K562 (cell line): ENCODE results near the gene EHD2. TPM values are rescaled to one million over a fixed set of nuclear protein-coding genes. Genes with fewer than 3 reads are reported as not detected.

Experiments
- ATAC-seq: fragments of 200-7000 bp; cut with Tn5 transposase; 3 replicates; pipeline ENCODE4 v1.9.1; 2020; ENCODE audit warnings: moderate library complexity
- BruUV-seq: library from RNA; stranded (reverse); fragments of 400-500 nt; replicated peaks from 2 replicates; lab custom pipeline; 2021; lab: Mats Ljungman, UMichigan
- CTCF ChIA-PET: fragments of 300-600 bp; formaldehyde crosslinking; extraction: SDS; loops from one replicate; lab custom pipeline; 2021; ENCODE audit warnings: low intra/inter-chr PET ratio; lab: Yijun Ruan, JAX
- POLR2A ChIA-PET: fragments of 300-600, 350-650 bp; sonication (Branson Sonifier 250); formaldehyde crosslinking; extraction: SDS; loops from one replicate; lab custom pipeline; 2021; ENCODE audit warnings: antibody characterized with exemption, inconsistent platforms; lab: Yijun Ruan, JAX
- DNase-seq, 4 experiments: peaks; one replicate each; pipeline versions ENCODE4 v3.0.0 to v3.0.0-alpha.2; 2011 to 2018; ENCODE audit warnings: low spot score in 3 of 4, mixed read lengths in 3 of 4; ENCODE audit errors: extremely low read depth in 1 of 4
- FAIRE-seq: peaks from 2 replicates; lab custom pipeline; 2011; peaks lifted over from hg19 to GRCh38; lab: Jason Lieb, UNC
- H2AFZ ChIP-seq: 2 replicates; pipeline ENCODE4 v1.6.0; 2011; ENCODE audit warnings: low read depth, low read length, control low read depth, inconsistent platforms
- H3K27ac ChIP-seq: fragments of 200-600 bp; 3 replicates; pipeline ENCODE4 v1.8.0; 2011; ENCODE audit warnings: low read depth, mild to moderate bottlenecking, control low read depth, inconsistent platforms, low read length, moderate library complexity, mixed read lengths; ENCODE audit errors: extremely low read depth
- H3K27me3 ChIP-seq, 2 experiments: fragments of 300-600 bp in 1 of 2; 2 replicates in 1 of 2; 3 replicates in 1 of 2; pipeline versions ENCODE4 v1.6.0 to v1.8.0; 2011; ENCODE audit warnings: inconsistent platforms in 2 of 2, low read length in 2 of 2, mild to moderate bottlenecking in 1 of 2, mixed read lengths in 1 of 2, moderate library complexity in 1 of 2; ENCODE audit not compliant: control insufficient read depth in 2 of 2, insufficient read depth in 2 of 2
- H3K36me3 ChIP-seq: fragments of 300-600 bp; 3 replicates; pipeline ENCODE4 v1.8.0; 2011; ENCODE audit warnings: mild to moderate bottlenecking, low read length, inconsistent platforms; ENCODE audit not compliant: control insufficient read depth, insufficient read depth
- H3K4me1 ChIP-seq, 2 experiments: fragments of 200-600 bp in 1 of 2; replicated peaks in 1 of 2; 2 replicates in 1 of 2; 3 replicates in 1 of 2; pipeline versions ENCODE4 v1.5.1 to v1.8.0; 2011; ENCODE audit warnings: inconsistent platforms in 2 of 2, low read length in 2 of 2, mild to moderate bottlenecking in 1 of 2, mixed read lengths in 1 of 2, moderate library complexity in 1 of 2; ENCODE audit not compliant: control insufficient read depth in 2 of 2, insufficient read depth in 2 of 2
- H3K4me2 ChIP-seq: 2 replicates; pipeline ENCODE4 v1.6.1; 2011; ENCODE audit warnings: low read length, control low read depth, inconsistent platforms, mixed read lengths; ENCODE audit not compliant: insufficient read depth
- H3K4me3 ChIP-seq: fragments of 200-600 bp; sonication (generic), shearing (Covaris generic); 2 replicates; pipeline ENCODE4 v1.5.1; 2016; ENCODE audit warnings: control low read depth, inconsistent platforms
- H3K79me2 ChIP-seq: fragments of 200-600 bp; 3 replicates; pipeline ENCODE4 v1.8.0; 2011; ENCODE audit warnings: low read length, inconsistent platforms; ENCODE audit not compliant: control insufficient read depth, insufficient read depth
- H3K9ac ChIP-seq, 2 experiments: 2 replicates each; pipeline versions ENCODE4 v1.6.0 to v1.6.1; 2011; ENCODE audit warnings: low read depth in 2 of 2, low read length in 2 of 2, control low read depth in 1 of 2, inconsistent platforms in 1 of 2, mild to moderate bottlenecking in 1 of 2, mixed read lengths in 1 of 2; ENCODE audit not compliant: insufficient read depth in 1 of 2
- H3K9me1 ChIP-seq: one replicate; pipeline ENCODE4 v1.6.0; 2011; ENCODE audit warnings: inconsistent platforms, mild to moderate bottlenecking, low read length, moderate library complexity; ENCODE audit not compliant: control insufficient read depth, insufficient read depth
- H3K9me3 ChIP-seq: replicated peaks from 2 replicates; pipeline ENCODE4 v1.5.1; 2011; ENCODE audit warnings: low read depth, low read length, inconsistent platforms; ENCODE audit not compliant: control insufficient read depth, insufficient read depth
- H4K20me1 ChIP-seq: replicated peaks from 2 replicates; pipeline ENCODE4 v1.6.1; 2011; ENCODE audit warnings: low read length, inconsistent platforms, mixed read lengths; ENCODE audit not compliant: control insufficient read depth, insufficient read depth
- CCNT2 ChIP-seq: IDR thresholded peaks from 2 replicates; pipeline ENCODE4 v1.6.1; 2011; ENCODE audit warnings: borderline replicate concordance, low read depth, mild to moderate bottlenecking, moderate library complexity, mixed read lengths, low read length; ENCODE audit not compliant: insufficient read length; ENCODE audit errors: extremely low read depth
- CSDE1 ChIP-seq, 2 experiments: fragments of 450-650 bp; IDR thresholded peaks; 2 replicates each; pipeline ENCODE4 v1.6.1; 2016; ENCODE audit warnings: mild to moderate bottlenecking in 1 of 2
- CTCF ChIP-seq, 3 experiments: IDR thresholded peaks in 2 of 3; conservative IDR thresholded peaks in 1 of 3; 2 replicates each; pipeline ENCODE4 v1.5.1; 2011 to 2012; ENCODE audit warnings: low read length in 3 of 3, mild to moderate bottlenecking in 3 of 3, control low read depth in 2 of 3, improper control_type of control experiment in 1 of 3, inconsistent platforms in 1 of 3, low read depth in 1 of 3, mixed read lengths in 1 of 3, moderate library complexity in 1 of 3; ENCODE audit not compliant: insufficient read depth in 2 of 3
- DDX20 ChIP-seq: fragments of 450-650 bp; IDR thresholded peaks from 2 replicates; pipeline ENCODE4 v1.6.1; 2016; ENCODE audit warnings: missing genetic modification characterization, low read depth, mild to moderate bottlenecking, missing compliant biosample characterization, moderate library complexity
- MLLT1 ChIP-seq, 2 experiments: fragments of 450-650 bp; IDR thresholded peaks; 2 replicates each; pipeline ENCODE4 v1.6.1; 2016
- NCOA2 ChIP-seq, 2 experiments: fragments of 450-650 bp; IDR thresholded peaks; 2 replicates each; pipeline ENCODE4 v1.6.1; 2018; ENCODE audit warnings: mild to moderate bottlenecking in 2 of 2, moderate library complexity in 1 of 2; ENCODE audit not compliant: partially characterized antibody in 2 of 2
- NR4A1 ChIP-seq, 2 experiments: fragments of 250-450 bp in 1 of 2; fragments of 450-650 bp in 1 of 2; sonication (Bioruptor Pico) in 1 of 2; IDR thresholded peaks; 2 replicates each; pipeline versions ENCODE4 v1.4.0 to v1.6.1; 2016 to 2020; ENCODE audit warnings: mild to moderate bottlenecking in 2 of 2, missing compliant biosample characterization in 1 of 2, missing genetic modification characterization in 1 of 2, moderate library complexity in 1 of 2
- POLR2G ChIP-seq: fragments of 200-400 bp; formaldehyde crosslinking; IDR thresholded peaks from 2 replicates; pipeline ENCODE4 v1.6.1; 2017; ENCODE audit warnings: low read depth, mild to moderate bottlenecking, antibody characterized with exemption, low read length, moderate library complexity
- RFX1 ChIP-seq: fragments of 450-650 bp; IDR thresholded peaks from 2 replicates; pipeline ENCODE4 v1.6.1; 2016; ENCODE audit warnings: mild to moderate bottlenecking, moderate library complexity
- SAFB2 ChIP-seq: fragments of 200-400 bp; formaldehyde crosslinking; IDR thresholded peaks from 2 replicates; pipeline ENCODE4 v1.6.1; 2018; ENCODE audit warnings: borderline replicate concordance, low read length, low read depth, moderate library complexity; ENCODE audit not compliant: severe bottlenecking
- TRIM28 ChIP-seq: fragments of 450-650 bp; IDR thresholded peaks from 2 replicates; pipeline ENCODE4 v1.6.1; 2017
- ZNF785 ChIP-seq: fragments of 250-450 bp; sonication (Bioruptor Pico); IDR thresholded peaks from 2 replicates; pipeline ENCODE4 v1.4.0; 2020; ENCODE audit warnings: mild to moderate bottlenecking
- WGBS: fragments of 100-300 bp; shearing (Covaris generic); methylation state at CpG from one replicate; pipeline ENCODE4 v1.1.6; 2016; ENCODE audit warnings: low coverage, mixed read lengths; ENCODE audit not compliant: insufficient coverage; ENCODE audit errors: missing lambda C conversion rate; 5-methylcytosine and 5-hydroxymethylcytosine counted together
- in situ Hi-C: fragments of 300-500 bp; cut with MboI; formaldehyde crosslinking; loops from 4 replicates; pipeline ENCODE4 v1.15.0; 2018; ENCODE audit warnings: inconsistent platforms, mixed read lengths
- intact Hi-C: fragments of 100-400 bp; cut with micrococcal nuclease; formaldehyde crosslinking; loops from 2 replicates; pipeline ENCODE4 v1.14.2; 2022
- polyA plus RNA-seq, 8 experiments: library from polyadenylated mRNA; depleted of rRNA in 4 of 8; stranded (reverse) in 5 of 8; unstranded in 3 of 8; fragments of >200 nt; fragmentation: Nextera tagmentation in 2 of 8; fragmentation: Illumina TruSeq in 1 of 8; extraction: Ambion mirVana in 2 of 8; extraction: Trizol in 1 of 8; gene quantifications; 2 replicates each; pipeline versions ENCODE4 v1.2.1 to v1.2.3, GENCODE V29; 2011 to 2014; ENCODE audit warnings: inconsistent platforms in 1 of 8, missing spikeins in 1 of 8
- total RNA-seq, 7 experiments: library from RNA; depleted of rRNA in 6 of 7; stranded (reverse); fragments of >200 nt in 6 of 7; fragmentation: Illumina TruSeq in 2 of 7; extraction: Trizol in 2 of 7; gene quantifications; 2 replicates each; pipeline versions ENCODE4 v1.2.1 to v1.2.3, GENCODE V29; 2011 to 2021; ENCODE audit warnings: low replicate concordance in 1 of 7
- TF ChIP-seq, protein P1 (sequence below): fragments of 250-450 bp; sonication (Bioruptor Pico); IDR thresholded peaks from 2 replicates; pipeline ENCODE4 v1.4.0; 2020

EHD2 gene
- total and polyA plus RNA-seq, 9 of the 15 experiments (the other 6 are each of a cell fraction or from before 2014, with no cell fraction given) = 1.7 to 32.2 (median 3.0) TPM

- H3K9ac ChIP-seq = no peak overlapping the region
- in situ Hi-C loops (no loop called here), intact Hi-C loops (loop anchor here (10.0 kb wide), 1 partner anchor 399 kb away; no protein-coding TSS in a partner anchor)
- no peaks in the 10 kb centered on the region for H3K27me3 ChIP-seq
- no TSS peak for BruUV-seq
- DNase-seq (no peak), ATAC-seq (no peak), FAIRE-seq (no peak)
- H3K79me2 ChIP-seq = no peaks in the 10 kb centered on the region
- H4K20me1 ChIP-seq = no peaks in the 10 kb centered on the region
- no peak overlapping the region for H3K4me3 ChIP-seq
- no peak overlapping the region for H3K4me2 ChIP-seq
- ChIA-PET CTCF (no interaction called here), POLR2A (no interaction called here)
- WGBS = no CpG with 5 or more reads among the region's 14 CpGs
- peaks cover 6% of the 10 kb centered on the region; the same call in 1 of the 3 replicates for H3K36me3 ChIP-seq
- H3K9me3 ChIP-seq = no peaks in the 10 kb centered on the region
- H3K9me1 ChIP-seq = no peaks in the 10 kb centered on the region
- no peak overlapping the region for H2AFZ ChIP-seq
- H3K4me1 ChIP-seq = peaks cover 0 to 19% of the 10 kb centered on the region in 2 experiments; a peak in 2 of 5 replicates
- H3K27ac ChIP-seq = no peak overlapping the region
- TF ChIP-seq, protein P1, sequence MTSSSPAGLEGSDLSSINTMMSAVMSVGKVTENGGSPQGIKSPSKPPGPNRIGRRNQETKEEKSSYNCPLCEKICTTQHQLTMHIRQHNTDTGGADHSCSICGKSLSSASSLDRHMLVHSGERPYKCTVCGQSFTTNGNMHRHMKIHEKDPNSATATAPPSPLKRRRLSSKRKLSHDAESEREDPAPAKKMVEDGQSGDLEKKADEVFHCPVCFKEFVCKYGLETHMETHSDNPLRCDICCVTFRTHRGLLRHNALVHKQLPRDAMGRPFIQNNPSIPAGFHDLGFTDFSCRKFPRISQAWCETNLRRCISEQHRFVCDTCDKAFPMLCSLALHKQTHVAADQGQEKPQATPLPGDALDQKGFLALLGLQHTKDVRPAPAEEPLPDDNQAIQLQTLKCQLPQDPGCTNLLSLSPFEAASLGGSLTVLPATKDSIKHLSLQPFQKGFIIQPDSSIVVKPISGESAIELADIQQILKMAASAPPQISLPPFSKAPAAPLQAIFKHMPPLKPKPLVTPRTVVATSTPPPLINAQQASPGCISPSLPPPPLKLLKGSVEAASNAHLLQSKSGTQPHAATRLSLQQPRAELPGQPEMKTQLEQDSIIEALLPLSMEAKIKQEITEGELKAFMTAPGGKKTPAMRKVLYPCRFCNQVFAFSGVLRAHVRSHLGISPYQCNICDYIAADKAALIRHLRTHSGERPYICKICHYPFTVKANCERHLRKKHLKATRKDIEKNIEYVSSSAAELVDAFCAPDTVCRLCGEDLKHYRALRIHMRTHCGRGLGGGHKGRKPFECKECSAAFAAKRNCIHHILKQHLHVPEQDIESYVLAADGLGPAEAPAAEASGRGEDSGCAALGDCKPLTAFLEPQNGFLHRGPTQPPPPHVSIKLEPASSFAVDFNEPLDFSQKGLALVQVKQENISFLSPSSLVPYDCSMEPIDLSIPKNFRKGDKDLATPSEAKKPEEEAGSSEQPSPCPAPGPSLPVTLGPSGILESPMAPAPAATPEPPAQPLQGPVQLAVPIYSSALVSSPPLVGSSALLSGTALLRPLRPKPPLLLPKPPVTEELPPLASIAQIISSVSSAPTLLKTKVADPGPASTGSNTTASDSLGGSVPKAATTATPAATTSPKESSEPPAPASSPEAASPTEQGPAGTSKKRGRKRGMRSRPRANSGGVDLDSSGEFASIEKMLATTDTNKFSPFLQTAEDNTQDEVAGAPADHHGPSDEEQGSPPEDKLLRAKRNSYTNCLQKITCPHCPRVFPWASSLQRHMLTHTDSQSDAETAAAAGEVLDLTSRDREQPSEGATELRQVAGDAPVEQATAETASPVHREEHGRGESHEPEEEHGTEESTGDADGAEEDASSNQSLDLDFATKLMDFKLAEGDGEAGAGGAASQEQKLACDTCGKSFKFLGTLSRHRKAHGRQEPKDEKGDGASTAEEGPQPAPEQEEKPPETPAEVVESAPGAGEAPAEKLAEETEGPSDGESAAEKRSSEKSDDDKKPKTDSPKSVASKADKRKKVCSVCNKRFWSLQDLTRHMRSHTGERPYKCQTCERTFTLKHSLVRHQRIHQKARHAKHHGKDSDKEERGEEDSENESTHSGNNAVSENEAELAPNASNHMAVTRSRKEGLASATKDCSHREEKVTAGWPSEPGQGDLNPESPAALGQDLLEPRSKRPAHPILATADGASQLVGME = no peak
- no peak for TF ChIP-seq NR4A1 (CRISPR knock-in tag; IDR thresholded peaks at IDR 0.05)
- no peak for TF ChIP-seq NR4A1 (tag; IDR thresholded peaks at IDR 0.05)
- no peak for TF ChIP-seq TRIM28
- no peak for TF ChIP-seq ZNF785
- TF ChIP-seq CTCF (IDR thresholded peaks at IDR 0.05 in 2 of 3, conservative IDR thresholded peaks at IDR 0.05 in 1 of 3; ENCODE audit: insufficient read depth in 2 of 3, low read depth in 1 of 3, low read length in 3 of 3) = no peak
- TF ChIP-seq MLLT1 (IDR thresholded peaks at IDR 0.05) = no peak
- TF ChIP-seq DDX20 (tag) = no peak
- no peak for TF ChIP-seq SAFB2
- no peak for TF ChIP-seq RFX1
- no peak for TF ChIP-seq CCNT2
- no peak for TF ChIP-seq CSDE1 (IDR thresholded peaks at IDR 0.05)
- TF ChIP-seq NCOA2 (IDR thresholded peaks at IDR 0.05; ENCODE audit: partially characterized antibody in 2 of 2) = no peak
- no peak for TF ChIP-seq POLR2G
Observed at GRCh38 chr19:47693903-47694302, 19.3 kb upstream of the EHD2 start.
